ENCODE results near the gene KIAA1217.

Gene KIAA1217

GRCh38 chr10:24214762-24215161, 5.8 kb downstream of the KIAA1217 start:
- TF ChIP-seq, protein P1, sequence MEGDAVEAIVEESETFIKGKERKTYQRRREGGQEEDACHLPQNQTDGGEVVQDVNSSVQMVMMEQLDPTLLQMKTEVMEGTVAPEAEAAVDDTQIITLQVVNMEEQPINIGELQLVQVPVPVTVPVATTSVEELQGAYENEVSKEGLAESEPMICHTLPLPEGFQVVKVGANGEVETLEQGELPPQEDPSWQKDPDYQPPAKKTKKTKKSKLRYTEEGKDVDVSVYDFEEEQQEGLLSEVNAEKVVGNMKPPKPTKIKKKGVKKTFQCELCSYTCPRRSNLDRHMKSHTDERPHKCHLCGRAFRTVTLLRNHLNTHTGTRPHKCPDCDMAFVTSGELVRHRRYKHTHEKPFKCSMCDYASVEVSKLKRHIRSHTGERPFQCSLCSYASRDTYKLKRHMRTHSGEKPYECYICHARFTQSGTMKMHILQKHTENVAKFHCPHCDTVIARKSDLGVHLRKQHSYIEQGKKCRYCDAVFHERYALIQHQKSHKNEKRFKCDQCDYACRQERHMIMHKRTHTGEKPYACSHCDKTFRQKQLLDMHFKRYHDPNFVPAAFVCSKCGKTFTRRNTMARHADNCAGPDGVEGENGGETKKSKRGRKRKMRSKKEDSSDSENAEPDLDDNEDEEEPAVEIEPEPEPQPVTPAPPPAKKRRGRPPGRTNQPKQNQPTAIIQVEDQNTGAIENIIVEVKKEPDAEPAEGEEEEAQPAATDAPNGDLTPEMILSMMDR (IDR thresholded peaks at IDR 0.05; ENCODE audit: low read depth, low read length, missing control alignments): no peak
- no peak for DNase-seq (ENCODE audit: extremely low read depth, low read depth)
- H3K4me3 ChIP-seq (replicated peaks; ENCODE audit: low read depth, low read length): no peak overlapping the region

DNA sequence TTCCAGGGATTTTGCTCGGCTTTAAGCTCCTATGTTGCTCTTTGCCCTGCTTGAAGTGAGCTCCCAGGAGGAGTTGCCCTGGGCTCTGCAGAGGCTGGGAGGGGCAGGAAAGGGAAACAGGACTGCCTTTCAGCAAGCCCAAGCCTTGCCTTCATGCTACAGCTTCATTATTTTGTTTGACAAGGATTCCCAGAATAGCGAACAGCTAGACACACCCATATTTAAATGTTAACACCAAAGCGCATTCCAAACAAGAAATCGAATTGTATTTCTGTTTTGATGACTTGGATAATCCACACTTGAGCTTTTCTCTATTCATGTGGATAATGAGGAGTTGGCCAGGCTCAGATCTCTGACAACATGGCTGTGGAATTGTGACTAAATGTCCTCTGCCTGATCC, 6.3 kb downstream of the KIAA1217 start:
- TF ChIP-seq, protein P1 (IDR thresholded peaks at IDR 0.05; ENCODE audit: low read depth, low read length, missing control alignments): no peak
- no peak for DNase-seq (ENCODE audit: extremely low read depth, low read depth)
- H3K4me3 ChIP-seq (replicated peaks; ENCODE audit: low read depth, low read length): no peak overlapping the region

DNA sequence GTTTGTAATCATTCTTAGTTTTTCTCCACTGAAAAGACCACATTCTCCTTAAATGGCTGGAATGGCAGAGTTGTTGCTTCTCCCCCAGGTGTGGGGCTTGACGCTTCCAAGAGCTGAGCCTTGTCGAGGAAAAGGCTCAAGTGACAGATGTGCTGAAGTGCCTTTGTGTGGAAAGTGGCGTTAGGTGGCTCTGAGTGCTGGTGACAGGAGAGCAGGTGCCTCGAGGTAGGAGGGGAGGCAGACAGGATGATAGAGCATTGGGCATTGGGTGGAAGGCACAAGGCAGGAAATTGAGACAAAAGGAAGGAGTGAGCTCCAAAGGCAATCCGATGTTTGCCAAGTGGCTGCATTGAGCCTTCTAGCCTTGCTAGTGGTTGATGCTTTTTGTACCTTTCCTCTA, 6.7 kb downstream of the KIAA1217 start:
- H3K4me3 ChIP-seq (replicated peaks; ENCODE audit: low read depth, low read length): no peak overlapping the region
- DNase-seq (ENCODE audit: extremely low read depth, low read depth): no peak
- TF ChIP-seq, protein P1 (IDR thresholded peaks at IDR 0.05; ENCODE audit: low read depth, low read length, missing control alignments): no peak

DNA sequence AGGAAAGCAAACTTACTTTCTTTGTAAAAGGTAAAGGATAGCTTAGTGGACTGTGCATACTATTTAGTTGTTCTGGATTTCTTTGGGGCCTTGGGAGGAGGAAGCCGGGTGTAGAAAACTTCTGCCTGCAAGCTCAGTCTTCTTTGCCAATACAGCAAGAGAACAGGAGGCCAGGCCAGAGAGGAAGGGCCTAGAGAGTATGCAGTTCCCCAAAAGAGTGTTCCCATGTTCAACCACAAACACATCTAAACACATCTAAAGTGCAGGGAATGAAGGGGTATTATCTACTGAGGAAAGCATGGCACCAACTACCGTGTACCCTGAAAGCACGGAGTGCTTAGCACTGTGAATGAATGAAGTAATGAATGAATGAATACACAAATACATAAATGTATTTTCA, 11.0 kb downstream of the KIAA1217 start:
- TF ChIP-seq, protein P1 (IDR thresholded peaks at IDR 0.05; ENCODE audit: low read depth, low read length, missing control alignments): no peak
- DNase-seq (ENCODE audit: extremely low read depth, low read depth): no peak
- no peak overlapping the region for H3K4me3 ChIP-seq (replicated peaks; ENCODE audit: low read depth, low read length)

GRCh38 chr10:24223341-24223740, 14.4 kb downstream of the KIAA1217 start:
- TF ChIP-seq, protein P1 (IDR thresholded peaks at IDR 0.05; ENCODE audit: low read depth, low read length, missing control alignments): no peak
- no peak for DNase-seq (ENCODE audit: extremely low read depth, low read depth)
- H3K4me3 ChIP-seq (replicated peaks; ENCODE audit: low read depth, low read length): no peak overlapping the region

DNA sequence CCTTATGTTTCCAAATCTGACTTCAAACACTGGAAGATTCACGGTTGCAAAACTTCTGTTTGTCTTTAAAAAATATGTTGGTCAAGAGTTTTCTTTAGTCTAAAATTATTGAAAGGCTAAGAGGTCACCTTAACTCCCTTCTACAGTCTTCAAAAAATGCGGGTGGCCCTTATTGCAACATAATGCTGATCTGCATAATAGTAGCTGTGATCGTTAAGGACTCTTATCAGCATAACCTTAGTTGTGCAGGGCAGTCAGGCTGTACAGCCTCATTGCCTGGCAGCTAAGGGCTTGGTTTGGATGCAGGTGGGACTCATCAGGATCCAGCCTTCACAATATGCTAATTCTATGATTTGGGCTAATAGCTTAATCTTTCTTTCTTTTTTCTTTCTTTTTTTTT, 15.0 kb downstream of the KIAA1217 start:
- DNase-seq (ENCODE audit: extremely low read depth, low read depth): no peak
- TF ChIP-seq, protein P1 (IDR thresholded peaks at IDR 0.05; ENCODE audit: low read depth, low read length, missing control alignments): no peak
- no peak overlapping the region for H3K4me3 ChIP-seq (replicated peaks; ENCODE audit: low read depth, low read length)

DNA sequence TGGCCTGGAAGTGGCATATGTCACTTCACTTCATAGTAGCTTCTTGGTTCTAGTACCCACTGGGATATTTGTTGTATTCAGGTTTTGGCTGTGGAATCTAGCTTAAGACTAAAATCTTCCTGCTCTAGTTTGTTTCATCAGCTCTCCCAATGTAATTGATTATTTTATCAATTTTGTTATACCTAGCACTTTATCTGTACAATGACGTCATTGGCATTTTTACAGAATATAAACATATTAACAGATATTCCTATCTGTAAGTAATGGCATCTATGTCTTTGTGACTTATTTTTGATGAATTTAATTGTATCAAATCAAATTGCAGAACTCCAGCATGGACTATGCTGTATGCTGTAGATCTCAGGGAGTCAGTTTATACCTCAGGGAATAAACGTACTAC, 19.7 kb downstream of the KIAA1217 start:
- no peak for DNase-seq (ENCODE audit: extremely low read depth, low read depth)
- no peak overlapping the region for H3K4me3 ChIP-seq (replicated peaks; ENCODE audit: low read depth, low read length)
- TF ChIP-seq, protein P1 (IDR thresholded peaks at IDR 0.05; ENCODE audit: low read depth, low read length, missing control alignments): no peak

Data from HFF-Myc (cell line).